ENCODE results near the gene RNF144B. TPM values are rescaled to one million over a fixed set of nuclear protein-coding genes. Genes with fewer than 3 reads are reported as not detected.

Gene RNF144B
- total RNA-seq, 1 experiment from 2014 or later, result 2.3 TPM

- H4K91ac ChIP-seq (ENCODE audit: insufficient read length, low read depth, low read length), result no peak overlapping the region
- peak; percentile 73 for DNase-seq
- H3K27me3 ChIP-seq (ENCODE audit: insufficient read depth, low read length), result no peaks in the 10 kb centered on the region
- no peaks in the 10 kb centered on the region for H3K23me2 ChIP-seq (ENCODE audit: insufficient read length, low read depth, low read length, poor library complexity, severe bottlenecking)
- no peak for TF ChIP-seq CTCF (conservative IDR thresholded peaks at IDR 0.05)
- H2BK120ac ChIP-seq (ENCODE audit: low read depth, low read length, poor library complexity, severe bottlenecking), result no peak overlapping the region
- Mint-ChIP-seq H3K4me3 (peak overlapping the region; percentile 30 to 71; a peak in 4 of 5 replicates), H3K36me3 (ENCODE audit: insufficient read depth in 1 of 3, low read depth in 3 of 3) (no peaks in the 10 kb centered on the region; a peak in 2 of 7 replicates), H3K27ac (peak overlapping the region; percentile 86 to 98 (median 97)), H3K27me3 (ENCODE audit: low read depth) (no peaks in the 10 kb centered on the region), H3K4me1 (peaks cover 20 to 25% of the 10 kb centered on the region in 2 experiments), H3K9me3 (no peaks in the 10 kb centered on the region)
- H3K9me3 ChIP-seq (ENCODE audit: control insufficient read depth, low read depth, low read length), result no peaks in the 10 kb centered on the region
- H3K14ac ChIP-seq (ENCODE audit: insufficient read depth, low read length), result no peak overlapping the region
- H3K56ac ChIP-seq (ENCODE audit: insufficient read length, low read depth, low read length), result no peak overlapping the region
- no peak overlapping the region for H3K9ac ChIP-seq (ENCODE audit: extremely low read depth, insufficient read length, low read length)
- H2BK15ac ChIP-seq (ENCODE audit: low read depth, low read length), result no peak overlapping the region
- H3K4me2 ChIP-seq (ENCODE audit: insufficient read depth, insufficient read length, low read length), result no peak overlapping the region
- no peak overlapping the region for H2AFZ ChIP-seq (ENCODE audit: low read length)
- no peaks in the 10 kb centered on the region for H3K79me2 ChIP-seq (ENCODE audit: insufficient read depth, low read length)
- H2AK5ac ChIP-seq (ENCODE audit: insufficient read length, low read length), result no peak overlapping the region
- no peak overlapping the region for H2BK12ac ChIP-seq (ENCODE audit: insufficient read length, low read depth, low read length)
- WGBS (ENCODE audit: extremely low coverage, insufficient read length, low lambda C conversion rate), result no CpG with 5 or more reads among the region's 2 CpGs
- no peak overlapping the region for H3K18ac ChIP-seq (ENCODE audit: insufficient read length, low read depth, low read length)
- no peaks in the 10 kb centered on the region for H4K20me1 ChIP-seq (ENCODE audit: control insufficient read depth, insufficient read depth, insufficient read length)
- H3K23ac ChIP-seq (ENCODE audit: insufficient read length, low read depth, low read length), result no peak overlapping the region
- H3K4me1 ChIP-seq (ENCODE audit: insufficient read depth, low read length), result peaks cover 2% of the 10 kb centered on the region; the same call in 1 of the 2 replicates
- H2BK20ac ChIP-seq (ENCODE audit: low read depth, low read length, poor library complexity, severe bottlenecking), result no peak overlapping the region
- H2BK5ac ChIP-seq (ENCODE audit: insufficient read length, low read length), result no peak overlapping the region
- no peak overlapping the region for H3T11ph ChIP-seq (ENCODE audit: low read length)
- H3K4ac ChIP-seq (ENCODE audit: low read depth, low read length), result no peak overlapping the region
- H3K27ac ChIP-seq (ENCODE audit: insufficient read length, low read depth, low read length), result no peak overlapping the region
- no peak overlapping the region for H4K5ac ChIP-seq (ENCODE audit: insufficient read length, low read depth, low read length)
- no peak overlapping the region for H4K8ac ChIP-seq (replicated peaks; ENCODE audit: insufficient read length, low read depth, low read length)
- no peaks in the 10 kb centered on the region for H3K79me1 ChIP-seq (ENCODE audit: insufficient read depth, low read depth, low read length, poor library complexity, severe bottlenecking)
Observed at GRCh38 chr6:18395177-18395855, 8.2 kb downstream of the RNF144B start.

Measured in H9 (cell line).